HepG2 (cell line): ENCODE data around the gene BAZ1A. TPM values are rescaled to one million over a fixed set of nuclear protein-coding genes. Genes with fewer than 3 reads are reported as not detected.

ENCODE experiments used
- BORCS8-MEF2B ChIP-seq: sonication (generic); formaldehyde crosslinking; IDR thresholded peaks from 2 replicates; pipeline ENCODE4 v1.8.0; 2022; ENCODE audit warnings: mild to moderate bottlenecking, missing genetic modification reagents
- FIP1L1 ChIP-seq: fragments of 200-400 bp; formaldehyde crosslinking; IDR thresholded peaks from 2 replicates; pipeline ENCODE4 v1.6.1; 2018; ENCODE audit warnings: low read depth, mild to moderate bottlenecking, low read length, moderate library complexity, borderline replicate concordance; ENCODE audit not compliant: insufficient read depth
- FOSL1 ChIP-seq: sonication (generic); formaldehyde crosslinking; IDR thresholded peaks from 2 replicates; pipeline ENCODE4 v1.9.0; 2021; ENCODE audit warnings: missing genetic modification reagents, borderline replicate concordance
- FOXA1 ChIP-seq, 2 experiments: fragments of 450-650 bp in 1 of 2; sonication (generic) in 1 of 2; formaldehyde crosslinking in 1 of 2; IDR thresholded peaks; 2 replicates each; pipeline versions ENCODE4 v1.4.0 to v1.6.1; 2016 to 2020; ENCODE audit warnings: missing genetic modification reagents in 1 of 2
- HES4 ChIP-seq: sonication (generic); formaldehyde crosslinking; IDR thresholded peaks from 2 replicates; pipeline ENCODE4 v1.9.0; 2021; ENCODE audit warnings: mild to moderate bottlenecking, missing genetic modification reagents, borderline replicate concordance
- HNRNPLL ChIP-seq: fragments of 200-400 bp; formaldehyde crosslinking; IDR thresholded peaks from 2 replicates; pipeline ENCODE4 v1.6.1; 2017; ENCODE audit warnings: mild to moderate bottlenecking, low read depth, low read length; ENCODE audit not compliant: poor library complexity, severe bottlenecking
- PCBP1 ChIP-seq: fragments of 200-400 bp; formaldehyde crosslinking; IDR thresholded peaks from 2 replicates; pipeline ENCODE4 v1.6.1; 2017; ENCODE audit warnings: mild to moderate bottlenecking, low read depth, low read length, borderline replicate concordance
- REXO4 ChIP-seq: sonication (generic); formaldehyde crosslinking; IDR thresholded peaks from 2 replicates; pipeline ENCODE4 v1.8.0; 2022; ENCODE audit warnings: missing genetic modification reagents, mild to moderate bottlenecking, borderline replicate concordance
- RFX3 ChIP-seq: IDR thresholded peaks from 2 replicates; pipeline ENCODE4 v1.6.1; 2016; ENCODE audit warnings: missing biosample characterization, missing genetic modification reagents
- SIN3A ChIP-seq: IDR thresholded peaks from 2 replicates; pipeline ENCODE4 v1.6.1; 2011; ENCODE audit warnings: low read depth, mild to moderate bottlenecking, control low read depth, low read length, borderline replicate concordance
- SMAD3 ChIP-seq: sonication (generic); formaldehyde crosslinking; IDR thresholded peaks from 2 replicates; pipeline ENCODE4 v1.4.0; 2020; ENCODE audit warnings: missing genetic modification reagents
- TAF15 ChIP-seq: fragments of 200-400 bp; formaldehyde crosslinking; IDR thresholded peaks from one replicate; pipeline ENCODE4 v1.6.1; 2018; ENCODE audit warnings: mild to moderate bottlenecking, low read depth, low read length; ENCODE audit not compliant: poor library complexity, severe bottlenecking
- TSC22D2 ChIP-seq: sonication (generic); formaldehyde crosslinking; IDR thresholded peaks from 2 replicates; pipeline ENCODE4 v1.5.1; 2020; ENCODE audit warnings: missing genetic modification reagents, mild to moderate bottlenecking, borderline replicate concordance
- YEATS2 ChIP-seq: sonication (generic); formaldehyde crosslinking; IDR thresholded peaks from 2 replicates; pipeline ENCODE4 v1.4.0; 2020; ENCODE audit warnings: missing genetic modification reagents, borderline replicate concordance
- ZC3H4 ChIP-seq: sonication (generic); formaldehyde crosslinking; IDR thresholded peaks from 2 replicates; pipeline ENCODE4 v1.4.0; 2020; ENCODE audit warnings: missing genetic modification reagents, borderline replicate concordance
- ZMYM2 ChIP-seq: sonication (generic); formaldehyde crosslinking; IDR thresholded peaks from 2 replicates; pipeline ENCODE4 v1.8.0; 2022; ENCODE audit warnings: mild to moderate bottlenecking, missing genetic modification reagents
- ZNF138 ChIP-seq: sonication (generic); formaldehyde crosslinking; IDR thresholded peaks from 2 replicates; pipeline ENCODE4 v1.5.0; 2020; ENCODE audit warnings: mild to moderate bottlenecking, low read depth, missing genetic modification reagents
- ZNF251 ChIP-seq: sonication (generic); formaldehyde crosslinking; IDR thresholded peaks from 2 replicates; pipeline ENCODE4 v1.9.0; 2021; ENCODE audit warnings: mild to moderate bottlenecking, missing genetic modification reagents
- ZNF329 ChIP-seq: sonication (generic); formaldehyde crosslinking; IDR thresholded peaks from 2 replicates; pipeline ENCODE4 v1.9.0; 2021; ENCODE audit warnings: low read depth, mild to moderate bottlenecking, missing genetic modification reagents
- ZNF556 ChIP-seq: sonication (generic); formaldehyde crosslinking; IDR thresholded peaks from 2 replicates; pipeline ENCODE4 v1.4.0; 2020; ENCODE audit warnings: mild to moderate bottlenecking, missing genetic modification reagents, borderline replicate concordance
- ZNF660 ChIP-seq: sonication (generic); formaldehyde crosslinking; IDR thresholded peaks from 2 replicates; pipeline ENCODE4 v1.5.1; 2020; ENCODE audit warnings: mild to moderate bottlenecking, low read depth, missing genetic modification reagents, borderline replicate concordance
- ZNF772 ChIP-seq: sonication (generic); formaldehyde crosslinking; IDR thresholded peaks from 2 replicates; pipeline ENCODE4 v1.5.0; 2020; ENCODE audit warnings: mild to moderate bottlenecking, missing genetic modification reagents
- polyA plus RNA-seq, 8 experiments: library from polyadenylated mRNA; depleted of rRNA in 3 of 8; stranded (reverse) in 7 of 8; unstranded in 1 of 8; fragments of >200 nt; fragmentation: Illumina TruSeq in 4 of 8; extraction: Trizol in 4 of 8; gene quantifications; 2 replicates each; pipeline versions ENCODE4 v1.2.1 to v1.2.3, GENCODE V29; 2011 to 2016; ENCODE audit warnings: low read depth in 4 of 8, missing spikeins in 1 of 8, mixed read lengths in 1 of 8; ENCODE audit not compliant: insufficient read depth in 1 of 8
- total RNA-seq, 5 experiments: library from RNA; depleted of rRNA; stranded (reverse); fragments of >200 nt; fragmentation: Illumina TruSeq; extraction: Trizol; gene quantifications; 2 replicates each; pipeline ENCODE4 v1.2.3, GENCODE V29; 2016; ENCODE audit warnings: low read depth in 1 of 5
- TF ChIP-seq, protein P1 (sequence below): IDR thresholded peaks from 2 replicates; pipeline ENCODE4 v1.6.1; 2016; ENCODE audit warnings: low read depth, borderline replicate concordance
- TF ChIP-seq, protein P2 (sequence below): sonication (generic); formaldehyde crosslinking; IDR thresholded peaks from 2 replicates; pipeline ENCODE4 v1.4.0; 2020; ENCODE audit warnings: missing genetic modification reagents
- TF ChIP-seq, protein P3 (sequence below): sonication (generic); formaldehyde crosslinking; IDR thresholded peaks from 2 replicates; pipeline ENCODE4 v1.8.0; 2022; ENCODE audit warnings: mild to moderate bottlenecking, missing genetic modification reagents; ENCODE audit not compliant: insufficient replicate concordance
- TF ChIP-seq, protein P4 (sequence below): IDR thresholded peaks from 2 replicates; pipeline ENCODE4 v1.6.1; 2016

BAZ1A gene
- total and polyA plus RNA-seq, 2 of the 13 experiments (the other 11 are each of a cell fraction or from before 2014, with no cell fraction given) = 20.9 to 56.8 TPM

DNA sequence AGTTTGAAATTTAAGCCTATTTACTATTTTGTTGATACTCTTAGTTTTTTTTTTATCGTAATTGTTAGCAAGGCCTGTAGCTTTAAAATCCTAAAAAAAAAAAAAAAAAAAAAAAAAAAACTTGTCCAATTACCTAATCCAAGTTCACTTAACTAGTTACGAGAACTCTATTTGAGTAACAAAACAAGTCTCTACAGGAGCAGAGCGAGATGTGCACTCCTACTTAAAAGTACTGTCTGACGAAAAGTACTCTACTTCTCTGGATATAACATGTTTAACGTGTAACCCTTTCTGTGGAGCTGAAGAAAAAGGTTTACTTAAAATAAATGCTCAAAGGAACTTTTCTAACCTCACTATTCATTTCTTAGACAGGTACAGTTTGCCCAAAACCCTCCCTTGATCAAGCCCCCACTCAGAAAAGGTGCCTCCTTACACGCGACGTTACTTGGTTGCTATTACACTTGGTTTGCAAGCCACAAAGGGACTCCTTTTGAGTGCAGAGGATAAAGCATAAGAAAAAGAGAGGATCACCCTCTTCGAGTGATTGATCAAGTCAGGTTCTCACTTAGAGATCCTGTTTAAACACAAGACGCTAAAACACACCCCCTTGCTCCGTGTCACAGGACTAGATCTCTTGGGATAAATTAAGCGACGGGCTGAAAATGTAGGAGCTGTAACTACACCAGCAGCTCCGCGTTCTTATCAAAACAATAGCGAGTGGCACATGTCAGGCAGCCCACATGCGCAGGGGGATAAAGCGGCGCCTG is 2.2 kb downstream of the BAZ1A start (continued):
- TF ChIP-seq, protein P1, sequence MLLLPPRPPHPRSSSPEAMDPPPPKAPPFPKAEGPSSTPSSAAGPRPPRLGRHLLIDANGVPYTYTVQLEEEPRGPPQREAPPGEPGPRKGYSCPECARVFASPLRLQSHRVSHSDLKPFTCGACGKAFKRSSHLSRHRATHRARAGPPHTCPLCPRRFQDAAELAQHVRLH (CRISPR knock-in tag) = no peak
- no peak for TF ChIP-seq TAF15
- no peak for TF ChIP-seq RFX3 (CRISPR knock-in tag)
- TF ChIP-seq, protein P2, sequence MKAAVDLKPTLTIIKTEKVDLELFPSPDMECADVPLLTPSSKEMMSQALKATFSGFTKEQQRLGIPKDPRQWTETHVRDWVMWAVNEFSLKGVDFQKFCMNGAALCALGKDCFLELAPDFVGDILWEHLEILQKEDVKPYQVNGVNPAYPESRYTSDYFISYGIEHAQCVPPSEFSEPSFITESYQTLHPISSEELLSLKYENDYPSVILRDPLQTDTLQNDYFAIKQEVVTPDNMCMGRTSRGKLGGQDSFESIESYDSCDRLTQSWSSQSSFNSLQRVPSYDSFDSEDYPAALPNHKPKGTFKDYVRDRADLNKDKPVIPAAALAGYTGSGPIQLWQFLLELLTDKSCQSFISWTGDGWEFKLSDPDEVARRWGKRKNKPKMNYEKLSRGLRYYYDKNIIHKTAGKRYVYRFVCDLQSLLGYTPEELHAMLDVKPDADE (CRISPR knock-in tag) = no peak; the same call in 1 of the 2 replicates
- TF ChIP-seq FOXA1 (IDR thresholded peaks at IDR 0.05) = no peak
- 0 out of 2 replicates have a peak, but pooled peaks have one; percentile 1 for TF ChIP-seq FOXA1 (CRISPR knock-in tag; IDR thresholded peaks at IDR 0.05)
- TF ChIP-seq ZNF138 = no peak
- no peak for TF ChIP-seq ZNF251
- no peak for TF ChIP-seq BORCS8-MEF2B (CRISPR knock-in tag)
- TF ChIP-seq FOSL1 = no peak
- TF ChIP-seq FIP1L1 = no peak
- no peak for TF ChIP-seq ZNF556 (CRISPR knock-in tag)
- TF ChIP-seq TSC22D2 = no peak
- TF ChIP-seq ZNF329 = no peak
- TF ChIP-seq HES4 (CRISPR knock-in tag) = no peak
- no peak for TF ChIP-seq ZNF660 (CRISPR knock-in tag)
- TF ChIP-seq ZC3H4 (CRISPR knock-in tag) = no peak
- no peak for TF ChIP-seq HNRNPLL
- TF ChIP-seq, protein P3, sequence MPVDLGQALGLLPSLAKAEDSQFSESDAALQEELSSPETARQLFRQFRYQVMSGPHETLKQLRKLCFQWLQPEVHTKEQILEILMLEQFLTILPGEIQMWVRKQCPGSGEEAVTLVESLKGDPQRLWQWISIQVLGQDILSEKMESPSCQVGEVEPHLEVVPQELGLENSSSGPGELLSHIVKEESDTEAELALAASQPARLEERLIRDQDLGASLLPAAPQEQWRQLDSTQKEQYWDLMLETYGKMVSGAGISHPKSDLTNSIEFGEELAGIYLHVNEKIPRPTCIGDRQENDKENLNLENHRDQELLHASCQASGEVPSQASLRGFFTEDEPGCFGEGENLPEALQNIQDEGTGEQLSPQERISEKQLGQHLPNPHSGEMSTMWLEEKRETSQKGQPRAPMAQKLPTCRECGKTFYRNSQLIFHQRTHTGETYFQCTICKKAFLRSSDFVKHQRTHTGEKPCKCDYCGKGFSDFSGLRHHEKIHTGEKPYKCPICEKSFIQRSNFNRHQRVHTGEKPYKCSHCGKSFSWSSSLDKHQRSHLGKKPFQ (CRISPR knock-in tag) = no peak
- TF ChIP-seq PCBP1 = no peak
- TF ChIP-seq ZNF772 (CRISPR knock-in tag) = no peak
- TF ChIP-seq ZMYM2 (CRISPR knock-in tag) = no peak
- TF ChIP-seq YEATS2 = no peak
- TF ChIP-seq REXO4 (CRISPR knock-in tag) = no peak
- TF ChIP-seq, protein P4, sequence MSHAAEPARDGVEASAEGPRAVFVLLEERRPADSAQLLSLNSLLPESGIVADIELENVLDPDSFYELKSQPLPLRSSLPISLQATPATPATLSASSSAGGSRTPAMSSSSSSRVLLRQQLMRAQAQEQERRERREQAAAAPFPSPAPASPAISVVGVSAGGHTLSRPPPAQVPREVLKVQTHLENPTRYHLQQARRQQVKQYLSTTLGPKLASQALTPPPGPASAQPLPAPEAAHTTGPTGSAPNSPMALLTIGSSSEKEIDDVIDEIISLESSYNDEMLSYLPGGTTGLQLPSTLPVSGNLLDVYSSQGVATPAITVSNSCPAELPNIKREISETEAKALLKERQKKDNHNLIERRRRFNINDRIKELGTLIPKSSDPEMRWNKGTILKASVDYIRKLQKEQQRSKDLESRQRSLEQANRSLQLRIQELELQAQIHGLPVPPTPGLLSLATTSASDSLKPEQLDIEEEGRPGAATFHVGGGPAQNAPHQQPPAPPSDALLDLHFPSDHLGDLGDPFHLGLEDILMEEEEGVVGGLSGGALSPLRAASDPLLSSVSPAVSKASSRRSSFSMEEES = no peak
- TF ChIP-seq SIN3A = peak; percentile 91; the same call in 1 of the 2 replicates
- TF ChIP-seq SMAD3 = no peak
